Measurements from ENCODE around the gene TMEM92. TPM values are rescaled to one million over a fixed set of nuclear protein-coding genes. Genes with fewer than 3 reads are reported as not detected.

TMEM92 gene
- total RNA-seq, 4 donors from 2014 or later: 0.16 TPM; not detected in 3

DNA sequence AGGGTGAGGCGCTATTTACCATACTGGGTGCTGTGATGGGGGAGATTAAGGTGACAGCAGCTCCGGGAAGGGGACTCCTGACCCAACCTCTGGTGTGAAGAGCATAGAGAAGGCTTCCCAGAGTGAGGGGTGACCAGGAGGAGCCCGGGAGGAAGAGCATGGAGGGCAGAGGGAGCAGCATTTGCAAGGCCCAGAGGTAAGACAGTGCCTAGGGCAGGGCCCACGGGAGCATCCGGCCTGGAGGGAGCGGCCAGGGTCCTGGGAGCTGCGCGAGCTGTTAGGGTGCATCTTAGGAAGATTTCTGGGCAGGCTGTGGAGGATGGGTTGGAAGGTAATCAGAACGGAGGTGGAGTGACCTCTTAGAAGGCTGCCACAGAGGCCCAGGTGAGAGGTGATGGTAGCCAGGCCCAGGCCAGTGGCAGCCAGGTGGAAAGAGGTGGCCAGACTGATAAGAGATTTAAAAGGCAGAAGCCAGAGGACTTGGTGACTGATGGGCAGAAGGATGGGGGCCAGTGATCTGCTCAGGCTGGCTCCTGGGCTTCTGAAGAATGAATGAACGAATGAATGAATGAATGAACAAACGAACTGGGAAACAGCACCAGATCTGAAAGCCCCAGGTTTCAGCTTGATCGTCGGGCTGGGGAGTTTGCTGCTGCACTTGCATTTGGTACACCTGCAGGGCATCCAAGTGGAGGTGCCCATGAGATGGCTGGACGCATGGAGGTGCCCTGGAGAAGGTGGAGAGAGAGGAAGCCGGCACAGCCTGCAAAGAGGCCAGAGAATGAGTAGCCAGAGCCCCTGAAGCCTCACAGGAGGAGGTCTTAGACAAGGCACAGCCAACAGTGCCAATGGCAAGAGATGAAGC lies 13.0 kb upstream of the TMEM92 start:
- no peak for ATAC-seq
- H3K27me3 ChIP-seq: peaks cover 12% of the 10 kb centered on the region
- H3K36me3 ChIP-seq: no peaks in the 10 kb centered on the region
- H3K4me1 ChIP-seq: peaks cover 0 to 61% (median 14%) of the 10 kb centered on the region in 3 donors
- H3K9me3 ChIP-seq: no peaks in the 10 kb centered on the region
- TF ChIP-seq EP300 (IDR thresholded peaks at IDR 0.05) (no peak), CTCF (IDR thresholded peaks at IDR 0.05) (no peak), POLR2AphosphoS5 (IDR thresholded peaks at IDR 0.05) (no peak), POLR2A (IDR thresholded peaks at IDR 0.05) (no peak)
- H3K4me3 ChIP-seq: no peak overlapping the region
- 74 to 89% methylated on average over 6 to 7 of the region's 15 CpGs for WGBS, 2 donors (ENCODE audit: low coverage in 1 of 2)
- H3K27ac ChIP-seq: no peak overlapping the region

GRCh38 chr17:50262001-50262794 lies 12.1 kb upstream of the TMEM92 start:
- Histone ChIP-seq H3K27ac (no peak overlapping the region), H3K9me3 (no peaks in the 10 kb centered on the region), H3K4me3 (no peak overlapping the region), H3K27me3 (peaks cover 12% of the 10 kb centered on the region), H3K36me3 (no peaks in the 10 kb centered on the region), H3K4me1 (peaks cover 0 to 66% (median 23%) of the 10 kb centered on the region in 3 donors)
- ATAC-seq: no peak
- no peak for TF ChIP-seq CTCF (IDR thresholded peaks at IDR 0.05)
- no peak for TF ChIP-seq POLR2AphosphoS5 (IDR thresholded peaks at IDR 0.05)
- TF ChIP-seq POLR2A (IDR thresholded peaks at IDR 0.05): no peak
- TF ChIP-seq EP300 (IDR thresholded peaks at IDR 0.05): no peak
- 89 to 92% methylated on average over 5 to 10 of the region's 14 CpGs for WGBS, 2 donors (ENCODE audit: low coverage in 1 of 2)

GRCh38 chr17:50263331-50264262 lies 10.7 kb upstream of the TMEM92 start:
- Histone ChIP-seq H3K27ac (no peak overlapping the region), H3K27me3 (peaks cover 10% of the 10 kb centered on the region), H3K36me3 (no peaks in the 10 kb centered on the region), H3K4me1 (peaks cover 0 to 60% (median 24%) of the 10 kb centered on the region in 3 donors), H3K9me3 (no peaks in the 10 kb centered on the region), H3K4me3 (no peak overlapping the region)
- WGBS, 2 donors (ENCODE audit: low coverage in 1 of 2): 55 to 69% methylated on average over 5 of the region's 10 CpGs
- ATAC-seq: no peak
- TF ChIP-seq EP300 (IDR thresholded peaks at IDR 0.05): no peak
- TF ChIP-seq POLR2A (IDR thresholded peaks at IDR 0.05): no peak
- no peak for TF ChIP-seq CTCF (IDR thresholded peaks at IDR 0.05)
- TF ChIP-seq POLR2AphosphoS5 (IDR thresholded peaks at IDR 0.05): no peak

DNA sequence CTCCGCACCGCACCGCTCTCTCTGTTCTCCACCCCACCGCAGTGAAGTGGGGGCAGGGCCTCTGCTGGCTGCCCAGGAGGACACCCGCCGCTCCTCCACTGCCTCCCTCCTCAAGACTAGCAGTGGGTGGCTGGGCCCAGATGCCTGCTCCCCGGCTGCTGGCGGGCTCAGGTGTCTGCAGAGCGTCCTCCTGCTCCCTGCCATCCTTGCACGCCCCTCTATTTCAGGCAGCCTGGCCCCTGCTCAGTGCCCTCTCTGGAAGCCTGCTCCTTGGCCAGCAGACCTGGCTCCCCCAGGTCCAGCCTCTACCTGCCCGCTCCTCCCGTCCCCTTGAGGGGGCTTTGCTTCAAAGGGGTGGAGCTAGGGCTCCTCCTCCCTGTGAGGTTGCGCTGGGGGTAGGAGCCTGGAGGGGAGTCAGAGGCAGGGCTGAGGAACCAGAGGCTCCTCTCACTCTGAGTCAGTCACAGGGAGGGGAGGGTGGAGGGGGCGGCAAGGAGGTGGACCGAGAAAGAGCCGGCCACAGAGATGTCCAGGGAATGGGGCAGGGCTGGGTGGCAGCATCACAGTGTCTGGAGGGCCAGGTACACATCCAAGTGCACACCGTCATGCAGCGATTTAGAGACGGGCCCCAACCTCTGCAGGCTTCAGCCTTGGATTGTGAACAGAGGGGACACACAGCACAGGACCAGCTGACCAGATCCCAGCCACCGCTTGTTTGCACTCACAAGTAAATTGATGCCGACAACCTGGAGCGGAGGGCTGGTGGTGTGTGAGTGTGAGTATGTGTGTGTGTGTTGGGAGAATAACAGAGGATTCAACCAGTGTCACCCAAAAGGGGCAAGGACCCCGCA lies 9.8 kb upstream of the TMEM92 start:
- Histone ChIP-seq H3K36me3 (no peaks in the 10 kb centered on the region), H3K4me3 (no peak overlapping the region), H3K4me1 (peaks cover 0 to 55% (median 24%) of the 10 kb centered on the region in 3 donors), H3K27me3 (peaks cover 1% of the 10 kb centered on the region), H3K9me3 (no peaks in the 10 kb centered on the region), H3K27ac (no peak overlapping the region)
- peak; percentile 24 for ATAC-seq
- WGBS, 2 donors (ENCODE audit: low coverage in 1 of 2): 46 to 67% methylated on average over 3 to 9 of the region's 23 CpGs
- TF ChIP-seq POLR2A (IDR thresholded peaks at IDR 0.05): no peak
- TF ChIP-seq EP300 (IDR thresholded peaks at IDR 0.05): no peak
- TF ChIP-seq CTCF (IDR thresholded peaks at IDR 0.05): no peak
- TF ChIP-seq POLR2AphosphoS5 (IDR thresholded peaks at IDR 0.05): no peak
